HEK293 (cell line): Measurements from ENCODE around the gene NOL9.

ENCODE experiments used
- CTCF ChIA-PET: fragments of 350-600 bp; formaldehyde crosslinking; extraction: SDS; loops from one replicate; lab custom pipeline; 2021; ENCODE audit warnings: antibody characterized with exemption; lab: Yijun Ruan, JAX
- POLR2A ChIA-PET: fragments of 300-600 bp; formaldehyde crosslinking; extraction: SDS; loops from one replicate; lab custom pipeline; 2020; ENCODE audit warnings: antibody characterized with exemption, inconsistent platforms; lab: Yijun Ruan, JAX
- H3K27ac ChIP-seq: fragments of 200-500 bp; sonication (Bioruptor generic); 2 replicates; pipeline ENCODE4 v1.5.1; 2014; ENCODE audit warnings: low read depth, low read length, control low read depth, inconsistent platforms; ENCODE audit errors: extremely low read depth
- H3K36me3 ChIP-seq, 2 experiments: fragments of 200-500 bp in 1 of 2; sonication (Bioruptor generic) in 1 of 2; 1 replicate in 1 of 2; 2 replicates in 1 of 2; pipeline ENCODE4 v1.5.1; 2014 to 2017; ENCODE audit warnings: inconsistent platforms in 2 of 2, low read length in 2 of 2; ENCODE audit not compliant: control insufficient read depth in 2 of 2, insufficient read depth in 1 of 2
- H3K4me1 ChIP-seq: fragments of 200-500 bp; sonication (Bioruptor generic); 2 replicates; pipeline ENCODE4 v1.5.1; 2014; ENCODE audit warnings: mild to moderate bottlenecking, low read length, inconsistent platforms; ENCODE audit not compliant: control insufficient read depth, insufficient read depth
- H3K4me3 ChIP-seq: 2 replicates; pipeline ENCODE4 v1.5.1; 2011; ENCODE audit warnings: low read depth, mild to moderate bottlenecking, control low read depth, low read length, moderate library complexity
- H3K9me3 ChIP-seq: fragments of 200-500 bp; sonication (Bioruptor generic); 2 replicates; pipeline ENCODE4 v1.5.1; 2014; ENCODE audit warnings: low read depth, low read length, inconsistent platforms; ENCODE audit not compliant: control insufficient read depth, insufficient read depth
- OVOL3 ChIP-seq: fragments of 450-650 bp; formaldehyde crosslinking; IDR thresholded peaks from 2 replicates; pipeline ENCODE4 v1.5.1; 2016; ENCODE audit warnings: missing biosample characterization, missing genetic modification characterization
- SCRT1 ChIP-seq: fragments of 450-650 bp; formaldehyde crosslinking; IDR thresholded peaks from 2 replicates; pipeline ENCODE4 v1.5.1; 2016; ENCODE audit warnings: missing biosample characterization, missing genetic modification characterization, borderline replicate concordance
- SP2 ChIP-seq: fragments of 450-650 bp; formaldehyde crosslinking; IDR thresholded peaks from 2 replicates; pipeline ENCODE4 v1.5.1; 2016; ENCODE audit warnings: missing biosample characterization, missing genetic modification characterization
- SP3 ChIP-seq: fragments of 450-650 bp; formaldehyde crosslinking; IDR thresholded peaks from 2 replicates; pipeline ENCODE4 v1.5.1; 2016; ENCODE audit warnings: missing biosample characterization, missing genetic modification characterization
- ZBTB20 ChIP-seq: fragments of 450-650 bp; formaldehyde crosslinking; IDR thresholded peaks from 2 replicates; pipeline ENCODE4 v1.5.1; 2016; ENCODE audit warnings: missing biosample characterization, missing genetic modification characterization
- ZEB2 ChIP-seq: fragments of 450-650 bp; formaldehyde crosslinking; IDR thresholded peaks from 2 replicates; pipeline ENCODE4 v1.5.1; 2016; ENCODE audit warnings: missing biosample characterization, missing genetic modification characterization
- ZNF132 ChIP-seq: fragments of 450-650 bp; formaldehyde crosslinking; IDR thresholded peaks from 2 replicates; pipeline ENCODE4 v1.5.1; 2017; ENCODE audit warnings: missing biosample characterization, missing genetic modification characterization, borderline replicate concordance
- ZNF239 ChIP-seq: fragments of 450-650 bp; formaldehyde crosslinking; IDR thresholded peaks from 2 replicates; pipeline ENCODE4 v1.5.1; 2016; ENCODE audit warnings: missing biosample characterization, missing genetic modification characterization
- ZNF248 ChIP-seq: fragments of 450-650 bp; formaldehyde crosslinking; IDR thresholded peaks from 2 replicates; pipeline ENCODE4 v1.5.1; 2017; ENCODE audit warnings: missing biosample characterization, missing genetic modification characterization
- ZNF416 ChIP-seq: fragments of 450-650 bp; formaldehyde crosslinking; IDR thresholded peaks from 2 replicates; pipeline ENCODE4 v1.5.1; 2016; ENCODE audit warnings: missing biosample characterization, missing genetic modification characterization
- ZNF423 ChIP-seq: fragments of 450-650 bp; formaldehyde crosslinking; IDR thresholded peaks from 2 replicates; pipeline ENCODE4 v1.5.1; 2016; ENCODE audit warnings: missing biosample characterization, missing genetic modification characterization
- ZNF600 ChIP-seq: fragments of 450-650 bp; formaldehyde crosslinking; IDR thresholded peaks from 2 replicates; pipeline ENCODE4 v1.5.1; 2016; ENCODE audit warnings: missing biosample characterization, missing genetic modification characterization
- ZNF768 ChIP-seq: fragments of 450-650 bp; formaldehyde crosslinking; IDR thresholded peaks from 2 replicates; pipeline ENCODE4 v1.5.1; 2018; ENCODE audit warnings: missing biosample characterization, mild to moderate bottlenecking, missing genetic modification characterization
- ZNF792 ChIP-seq: fragments of 450-650 bp; formaldehyde crosslinking; IDR thresholded peaks from 2 replicates; pipeline ENCODE4 v1.5.1; 2016; ENCODE audit warnings: missing biosample characterization, missing genetic modification characterization
- ZNF830 ChIP-seq: fragments of 450-650 bp; IDR thresholded peaks from 2 replicates; pipeline ENCODE4 v1.5.0; 2018; ENCODE audit warnings: missing biosample characterization, missing genetic modification characterization, low read depth, mild to moderate bottlenecking, moderate library complexity
- ZSCAN16 ChIP-seq: fragments of 450-650 bp; formaldehyde crosslinking; IDR thresholded peaks from 2 replicates; pipeline ENCODE4 v1.5.1; 2016; ENCODE audit warnings: missing biosample characterization, missing genetic modification characterization
- ZXDB ChIP-seq: fragments of 450-650 bp; formaldehyde crosslinking; IDR thresholded peaks from 2 replicates; pipeline ENCODE4 v1.5.1; 2016; ENCODE audit warnings: missing biosample characterization, missing genetic modification characterization
- TF ChIP-seq, protein P1 (sequence below): fragments of 450-650 bp; formaldehyde crosslinking; IDR thresholded peaks from 2 replicates; pipeline ENCODE4 v1.5.1; 2017; ENCODE audit warnings: missing biosample characterization, missing genetic modification characterization
- TF ChIP-seq, protein P2 (sequence below): sonication (generic); formaldehyde crosslinking; IDR thresholded peaks from 2 replicates; pipeline ENCODE4 v1.8.1; 2022; ENCODE audit warnings: mild to moderate bottlenecking, moderate library complexity, missing genetic modification reagents
- TF ChIP-seq, protein P3 (sequence below): fragments of 450-650 bp; formaldehyde crosslinking; IDR thresholded peaks from 2 replicates; pipeline ENCODE4 v1.5.1; 2016; ENCODE audit warnings: missing biosample characterization, missing genetic modification characterization
- TF ChIP-seq, protein P4 (sequence below): fragments of 450-650 bp; formaldehyde crosslinking; IDR thresholded peaks from 2 replicates; pipeline ENCODE4 v1.5.1; 2016; ENCODE audit warnings: missing biosample characterization, missing genetic modification characterization
- TF ChIP-seq, protein P5 (sequence below): fragments of 450-650 bp; formaldehyde crosslinking; IDR thresholded peaks from 2 replicates; pipeline ENCODE4 v1.5.0; 2017; ENCODE audit warnings: missing biosample characterization, missing genetic modification characterization, borderline replicate concordance

The NOL9 gene

DNA sequence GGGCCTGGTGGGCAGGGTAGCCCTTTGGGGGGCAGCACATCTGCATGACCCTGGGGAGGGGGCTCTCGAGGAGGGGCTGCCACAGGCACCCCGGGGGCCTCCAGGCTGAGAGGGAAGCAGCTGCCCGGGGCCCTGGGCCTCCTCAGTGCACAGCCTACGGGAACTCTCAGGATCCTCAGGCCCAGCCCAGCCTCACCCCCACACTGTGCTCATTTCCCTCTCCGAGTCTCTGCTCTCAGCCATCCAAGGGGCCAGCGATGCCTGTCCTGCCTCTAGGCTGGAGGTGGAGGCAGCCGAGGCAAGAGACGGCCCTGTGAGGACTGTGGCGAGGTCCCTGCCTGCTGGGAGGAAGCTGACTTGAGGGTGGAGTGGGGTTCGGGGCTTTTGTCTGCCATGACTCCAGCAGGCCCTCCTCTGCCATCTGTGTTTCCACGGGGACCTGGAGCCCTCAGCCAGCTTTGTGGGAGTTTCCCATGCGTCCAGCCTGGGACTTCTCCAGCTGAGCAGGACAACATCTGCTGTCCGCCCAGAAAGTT is 55.7 kb downstream of the NOL9 start (continued):
- TF ChIP-seq, protein P1, sequence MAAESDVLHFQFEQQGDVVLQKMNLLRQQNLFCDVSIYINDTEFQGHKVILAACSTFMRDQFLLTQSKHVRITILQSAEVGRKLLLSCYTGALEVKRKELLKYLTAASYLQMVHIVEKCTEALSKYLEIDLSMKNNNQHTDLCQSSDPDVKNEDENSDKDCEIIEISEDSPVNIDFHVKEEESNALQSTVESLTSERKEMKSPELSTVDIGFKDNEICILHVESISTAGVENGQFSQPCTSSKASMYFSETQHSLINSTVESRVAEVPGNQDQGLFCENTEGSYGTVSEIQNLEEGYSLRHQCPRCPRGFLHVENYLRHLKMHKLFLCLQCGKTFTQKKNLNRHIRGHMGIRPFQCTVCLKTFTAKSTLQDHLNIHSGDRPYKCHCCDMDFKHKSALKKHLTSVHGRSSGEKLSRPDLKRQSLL (tag by site-specific recombination): no peak
- TF ChIP-seq, protein P2, sequence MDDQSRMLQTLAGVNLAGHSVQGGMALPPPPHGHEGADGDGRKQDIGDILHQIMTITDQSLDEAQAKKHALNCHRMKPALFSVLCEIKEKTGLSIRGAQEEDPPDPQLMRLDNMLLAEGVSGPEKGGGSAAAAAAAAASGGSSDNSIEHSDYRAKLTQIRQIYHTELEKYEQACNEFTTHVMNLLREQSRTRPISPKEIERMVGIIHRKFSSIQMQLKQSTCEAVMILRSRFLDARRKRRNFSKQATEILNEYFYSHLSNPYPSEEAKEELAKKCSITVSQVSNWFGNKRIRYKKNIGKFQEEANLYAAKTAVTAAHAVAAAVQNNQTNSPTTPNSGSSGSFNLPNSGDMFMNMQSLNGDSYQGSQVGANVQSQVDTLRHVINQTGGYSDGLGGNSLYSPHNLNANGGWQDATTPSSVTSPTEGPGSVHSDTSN: no peak
- no peak for TF ChIP-seq ZNF600

DNA sequence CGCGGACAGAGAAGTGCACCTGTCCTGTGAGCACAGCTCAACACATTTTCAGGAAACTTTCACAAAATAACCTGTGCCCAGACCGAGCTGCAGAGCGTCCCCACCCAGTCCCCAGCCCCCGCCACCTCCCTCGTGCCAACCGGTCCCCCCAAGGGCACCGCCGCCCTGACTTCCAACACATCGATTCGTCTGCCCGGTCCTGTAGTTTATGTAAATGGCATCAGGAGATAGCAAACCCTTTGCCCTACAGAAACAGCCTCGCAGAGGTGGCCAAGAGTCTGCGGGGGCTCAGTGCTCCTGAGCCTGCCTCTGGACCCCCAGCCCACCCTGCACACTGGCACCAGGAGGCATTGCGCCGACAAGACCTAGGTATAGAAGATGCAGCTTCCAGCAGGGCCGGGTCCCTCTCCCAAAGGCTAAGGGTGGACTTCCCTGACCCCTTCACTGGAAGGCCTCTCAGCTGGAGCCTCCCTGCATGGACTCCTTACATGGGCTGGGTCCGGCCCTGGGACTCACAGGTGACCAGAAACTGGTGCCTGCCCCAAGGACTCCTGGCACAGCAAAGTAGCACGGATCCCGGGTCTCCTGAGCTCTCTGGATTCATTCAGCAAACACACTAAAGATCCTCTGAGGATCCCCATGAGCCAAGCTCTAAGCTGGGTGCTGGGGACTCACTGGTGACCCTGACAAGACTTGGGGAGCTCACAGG is 56.3 kb downstream of the NOL9 start:
- Histone ChIP-seq H3K4me1 (no peaks in the 10 kb centered on the region), H3K27ac (no peak overlapping the region), H3K4me3 (peak overlapping the region; percentile 56), H3K9me3 (no peaks in the 10 kb centered on the region), H3K36me3 (peaks cover 0 to 3% of the 10 kb centered on the region in 2 experiments; a peak in 1 of 3 replicates)
- POLR2A ChIA-PET: no interaction called here
- TF ChIP-seq ZNF132 (no peak), ZEB2 (no peak), ZNF830 (tag by site-specific recombination) (no peak), SCRT1 (tag by site-specific recombination) (no peak), OVOL3 (tag by site-specific recombination) (no peak), ZNF792 (tag by site-specific recombination) (no peak), ZNF248 (tag by site-specific recombination) (no peak), ZNF239 (tag by site-specific recombination) (no peak), ZSCAN16 (tag by site-specific recombination) (no peak)
- TF ChIP-seq, protein P3, sequence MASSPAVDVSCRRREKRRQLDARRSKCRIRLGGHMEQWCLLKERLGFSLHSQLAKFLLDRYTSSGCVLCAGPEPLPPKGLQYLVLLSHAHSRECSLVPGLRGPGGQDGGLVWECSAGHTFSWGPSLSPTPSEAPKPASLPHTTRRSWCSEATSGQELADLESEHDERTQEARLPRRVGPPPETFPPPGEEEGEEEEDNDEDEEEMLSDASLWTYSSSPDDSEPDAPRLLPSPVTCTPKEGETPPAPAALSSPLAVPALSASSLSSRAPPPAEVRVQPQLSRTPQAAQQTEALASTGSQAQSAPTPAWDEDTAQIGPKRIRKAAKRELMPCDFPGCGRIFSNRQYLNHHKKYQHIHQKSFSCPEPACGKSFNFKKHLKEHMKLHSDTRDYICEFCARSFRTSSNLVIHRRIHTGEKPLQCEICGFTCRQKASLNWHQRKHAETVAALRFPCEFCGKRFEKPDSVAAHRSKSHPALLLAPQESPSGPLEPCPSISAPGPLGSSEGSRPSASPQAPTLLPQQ (tag by site-specific recombination): no peak
- TF ChIP-seq, protein P4, sequence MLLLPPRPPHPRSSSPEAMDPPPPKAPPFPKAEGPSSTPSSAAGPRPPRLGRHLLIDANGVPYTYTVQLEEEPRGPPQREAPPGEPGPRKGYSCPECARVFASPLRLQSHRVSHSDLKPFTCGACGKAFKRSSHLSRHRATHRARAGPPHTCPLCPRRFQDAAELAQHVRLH: no peak
- CTCF ChIA-PET: interaction anchor here (1.2 to 2.2 kb wide), 3 partner anchors 8 to 149 kb away, joined by 3 to 13 read pairs (median 10); partner anchors contain the start of gene PLEKHG5

DNA sequence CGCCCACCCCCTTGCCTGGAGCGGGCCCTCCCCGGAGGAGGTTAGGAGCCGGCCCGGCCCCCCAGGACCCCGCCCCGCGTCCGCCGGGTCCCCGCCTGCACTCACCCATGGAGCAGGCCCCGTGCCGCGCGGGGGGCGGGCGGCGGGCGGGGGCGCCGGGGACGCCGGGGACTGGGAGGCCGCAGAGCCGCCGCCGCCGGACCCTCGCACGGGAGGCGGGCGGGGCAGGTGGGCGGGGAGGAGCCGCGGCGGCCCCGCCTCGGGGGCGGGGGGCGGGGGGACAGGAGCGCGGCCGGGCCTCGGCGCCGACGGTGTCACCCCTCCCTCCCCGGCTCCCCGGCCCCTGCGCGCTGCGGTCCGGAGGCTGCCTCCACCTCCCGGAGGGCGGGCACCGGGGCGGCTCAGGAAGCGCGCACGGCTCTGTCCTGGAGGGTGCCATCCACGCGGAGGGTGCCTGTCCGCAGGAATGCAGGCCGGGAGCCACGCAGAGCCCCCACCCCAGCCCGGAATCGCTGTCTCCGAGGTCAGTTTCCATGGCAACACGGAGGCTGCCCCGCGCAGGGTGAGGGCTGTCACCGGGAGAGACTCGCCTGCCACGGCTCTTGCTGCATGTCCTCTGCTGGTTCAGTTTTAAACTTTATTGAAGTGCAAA is 57.0 kb downstream of the NOL9 start:
- no peaks in the 10 kb centered on the region for H3K9me3 ChIP-seq
- peak overlapping the region; percentile 56 for H3K4me3 ChIP-seq
- no peaks in the 10 kb centered on the region for H3K4me1 ChIP-seq
- ChIA-PET POLR2A (no interaction called here), CTCF (interaction anchor here (2.1 kb wide), 1 partner anchor 11 kb away, joined by 10 read pairs; no protein-coding TSS in a partner anchor)
- no peak overlapping the region for H3K27ac ChIP-seq
- peaks cover 0 to 3% of the 10 kb centered on the region in 2 experiments; a peak in 1 of 3 replicates for H3K36me3 ChIP-seq
- no peak for TF ChIP-seq ZNF768 (tag by site-specific recombination)
- TF ChIP-seq, protein P5, sequence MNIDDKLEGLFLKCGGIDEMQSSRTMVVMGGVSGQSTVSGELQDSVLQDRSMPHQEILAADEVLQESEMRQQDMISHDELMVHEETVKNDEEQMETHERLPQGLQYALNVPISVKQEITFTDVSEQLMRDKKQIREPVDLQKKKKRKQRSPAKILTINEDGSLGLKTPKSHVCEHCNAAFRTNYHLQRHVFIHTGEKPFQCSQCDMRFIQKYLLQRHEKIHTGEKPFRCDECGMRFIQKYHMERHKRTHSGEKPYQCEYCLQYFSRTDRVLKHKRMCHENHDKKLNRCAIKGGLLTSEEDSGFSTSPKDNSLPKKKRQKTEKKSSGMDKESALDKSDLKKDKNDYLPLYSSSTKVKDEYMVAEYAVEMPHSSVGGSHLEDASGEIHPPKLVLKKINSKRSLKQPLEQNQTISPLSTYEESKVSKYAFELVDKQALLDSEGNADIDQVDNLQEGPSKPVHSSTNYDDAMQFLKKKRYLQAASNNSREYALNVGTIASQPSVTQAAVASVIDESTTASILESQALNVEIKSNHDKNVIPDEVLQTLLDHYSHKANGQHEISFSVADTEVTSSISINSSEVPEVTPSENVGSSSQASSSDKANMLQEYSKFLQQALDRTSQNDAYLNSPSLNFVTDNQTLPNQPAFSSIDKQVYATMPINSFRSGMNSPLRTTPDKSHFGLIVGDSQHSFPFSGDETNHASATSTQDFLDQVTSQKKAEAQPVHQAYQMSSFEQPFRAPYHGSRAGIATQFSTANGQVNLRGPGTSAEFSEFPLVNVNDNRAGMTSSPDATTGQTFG (tag by site-specific recombination): no peak
- no peak for TF ChIP-seq ZNF416 (tag by site-specific recombination)
- TF ChIP-seq ZXDB: peak; percentile 71
- no peak for TF ChIP-seq OVOL3 (tag by site-specific recombination)
- TF ChIP-seq ZNF423: peak; percentile 81
- TF ChIP-seq ZBTB20 (tag by site-specific recombination): peak; percentile 46; the same call in 1 of the 2 replicates
- peak; percentile 73 for TF ChIP-seq SP3 (tag by site-specific recombination)
- peak; percentile 57 for TF ChIP-seq SP2 (tag by site-specific recombination)
